Neutrophil (primary cell): ENCODE results near the gene GDPD5.

Source experiments
- H3K27ac ChIP-seq: fragments of 200-600 bp; sonication (generic); 2 replicates; pipeline ENCODE4 v1.5.1; 2016; ENCODE audit warnings: mild to moderate bottlenecking, moderate library complexity
- H3K27me3 ChIP-seq: fragments of 200-600 bp; sonication (generic); 2 replicates; pipeline ENCODE4 v1.6.0; 2016; ENCODE audit warnings: mild to moderate bottlenecking
- H3K36me3 ChIP-seq: fragments of 200-600 bp; sonication (generic); 2 replicates; pipeline ENCODE4 v1.5.1; 2017
- H3K4me1 ChIP-seq, 2 experiments: fragments of 200-600 bp in 1 of 2; sonication (generic) in 1 of 2; 1 replicate in 1 of 2; 2 replicates in 1 of 2; pipeline versions ENCODE4 v1.5.1 to v1.6.1; 2013 to 2016; ENCODE audit warnings: low read depth in 1 of 2, low read length in 1 of 2, mild to moderate bottlenecking in 1 of 2, moderate library complexity in 1 of 2; ENCODE audit not compliant: control insufficient read depth in 1 of 2, insufficient read depth in 1 of 2
- H3K4me3 ChIP-seq, 2 experiments: fragments of 200-600 bp in 1 of 2; sonication (generic) in 1 of 2; 1 replicate in 1 of 2; 2 replicates in 1 of 2; pipeline ENCODE4 v1.5.1; 2013 to 2016; ENCODE audit warnings: low read depth in 1 of 2, low read length in 1 of 2, mild to moderate bottlenecking in 1 of 2, moderate library complexity in 1 of 2
- H3K9me3 ChIP-seq: fragments of 200-600 bp; sonication (generic); 2 replicates; pipeline ENCODE4 v1.5.1; 2016
- CTCF ChIP-seq: fragments of 200-600 bp; sonication (generic); IDR thresholded peaks from 2 replicates; pipeline ENCODE4 v1.5.1; 2016; ENCODE audit warnings: antibody characterized with exemption

The GDPD5 gene

GRCh38 chr11:75432911-75433321 is 92.8 kb downstream of the GDPD5 start, which contains the start of gene KLHL35:
Gene KLHL35, minus strand, starts transcription at chr11:75433203. Its CDS starts 2,574 bp downstream, at chr11:75430629.
- no peak within 1 kb of the TSS for H3K27ac ChIP-seq
- H3K36me3 ChIP-seq: no peaks in the 10 kb centered on the region
- peaks cover 10 to 22% of the 10 kb centered on the region in 2 experiments for H3K4me1 ChIP-seq
- no peak within 1 kb of the TSS for H3K4me3 ChIP-seq
- H3K27me3 ChIP-seq: peaks cover 74% of the 10 kb centered on the region
- no peak for TF ChIP-seq CTCF
- H3K9me3 ChIP-seq: peaks cover 6% of the 10 kb centered on the region

GRCh38 chr11:75431533-75432525 is 93.9 kb downstream of the GDPD5 start:
- no peak overlapping the region for H3K4me3 ChIP-seq
- peaks cover 80% of the 10 kb centered on the region for H3K27me3 ChIP-seq
- TF ChIP-seq CTCF: no peak
- H3K4me1 ChIP-seq: peaks cover 10 to 25% of the 10 kb centered on the region in 2 experiments
- H3K9me3 ChIP-seq: peaks cover 6% of the 10 kb centered on the region
- no peak overlapping the region for H3K27ac ChIP-seq
- H3K36me3 ChIP-seq: no peaks in the 10 kb centered on the region

- no peak for TF ChIP-seq CTCF
- peaks cover 6% of the 10 kb centered on the region for H3K9me3 ChIP-seq
- H3K36me3 ChIP-seq: no peaks in the 10 kb centered on the region
- peaks cover 85% of the 10 kb centered on the region for H3K27me3 ChIP-seq
- H3K4me3 ChIP-seq: peak overlapping the region; percentile 25 to 28
- H3K4me1 ChIP-seq: peaks cover 10 to 25% of the 10 kb centered on the region in 2 experiments
- no peak overlapping the region for H3K27ac ChIP-seq
Observed at GRCh38 chr11:75430714-75431532, 94.8 kb downstream of the GDPD5 start.

GRCh38 chr11:75429902-75430713 is 95.6 kb downstream of the GDPD5 start:
- Histone ChIP-seq H3K27me3 (peaks cover 85% of the 10 kb centered on the region), H3K27ac (no peak overlapping the region), H3K9me3 (peaks cover 6% of the 10 kb centered on the region), H3K36me3 (no peaks in the 10 kb centered on the region), H3K4me1 (peaks cover 10 to 25% of the 10 kb centered on the region in 2 experiments), H3K4me3 (peak overlapping the region; percentile 25 to 28)
- no peak for TF ChIP-seq CTCF

- H3K27me3 ChIP-seq: peaks cover 83% of the 10 kb centered on the region
- peaks cover 10 to 25% of the 10 kb centered on the region in 2 experiments for H3K4me1 ChIP-seq
- H3K36me3 ChIP-seq: no peaks in the 10 kb centered on the region
- no peak overlapping the region for H3K27ac ChIP-seq
- peaks cover 6% of the 10 kb centered on the region for H3K9me3 ChIP-seq
- no peak overlapping the region for H3K4me3 ChIP-seq
- no peak for TF ChIP-seq CTCF
Observed at GRCh38 chr11:75429641-75429901, 96.2 kb downstream of the GDPD5 start.
